ENCODE results near the gene REV1.

REV1 gene

DNA sequence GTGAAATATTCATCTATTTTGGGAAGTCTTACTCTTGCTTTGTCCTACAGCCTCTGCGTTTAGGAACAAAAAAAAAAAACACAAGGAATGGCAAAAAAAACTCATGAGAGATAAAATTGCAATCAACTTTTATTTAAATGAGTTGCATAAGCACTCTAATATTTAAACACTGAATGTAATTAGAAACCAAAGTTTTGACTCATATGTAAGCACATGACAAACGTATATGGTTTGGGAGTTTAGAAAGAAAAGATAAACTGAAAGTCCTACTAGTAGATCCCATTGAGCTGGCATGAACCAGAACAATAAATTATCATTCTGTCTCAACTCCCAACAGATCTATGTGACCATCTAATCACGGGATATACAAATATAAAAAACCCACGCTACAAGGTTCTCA is 44.8 kb downstream of the REV1 start:
- no peak for DNase-seq

DNA sequence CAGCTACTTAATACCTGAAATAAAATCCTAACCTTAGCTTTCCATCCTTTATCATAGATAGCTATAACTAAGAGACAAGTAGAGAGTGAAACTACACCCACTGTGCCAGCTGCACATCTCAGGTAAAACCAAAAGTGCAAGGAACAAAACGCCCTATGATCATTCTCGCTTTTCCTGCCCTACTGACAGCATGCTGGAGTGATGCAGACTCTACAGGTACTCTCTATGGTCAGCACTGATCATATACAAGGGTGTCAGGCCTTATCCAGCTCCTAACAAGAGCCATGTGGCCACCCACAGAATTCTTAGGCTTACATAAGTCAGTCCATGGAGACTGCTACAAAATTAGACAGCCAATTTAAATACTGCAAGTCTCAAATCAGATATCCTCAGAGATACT is 45.6 kb downstream of the REV1 start:
- no peak for DNase-seq

GRCh38 chr2:99442837-99443236 is 47.0 kb downstream of the REV1 start:
- no peak for DNase-seq

- no peak for DNase-seq
These were observed 49.8 kb downstream of the REV1 start for GRCh38 chr2:99439971-99440505.

- DNase-seq, result no peak
These were observed 52.9 kb downstream of the REV1 start for GRCh38 chr2:99436874-99437273.

GRCh38 chr2:99433340-99433739 is 56.5 kb downstream of the REV1 start:
- DNase-seq, result no peak

GRCh38 chr2:99431587-99432275 is 58.1 kb downstream of the REV1 start:
- DNase-seq, result no peak

GRCh38 chr2:99430614-99431291 is 59.1 kb downstream of the REV1 start:
- DNase-seq, result no peak

DNA sequence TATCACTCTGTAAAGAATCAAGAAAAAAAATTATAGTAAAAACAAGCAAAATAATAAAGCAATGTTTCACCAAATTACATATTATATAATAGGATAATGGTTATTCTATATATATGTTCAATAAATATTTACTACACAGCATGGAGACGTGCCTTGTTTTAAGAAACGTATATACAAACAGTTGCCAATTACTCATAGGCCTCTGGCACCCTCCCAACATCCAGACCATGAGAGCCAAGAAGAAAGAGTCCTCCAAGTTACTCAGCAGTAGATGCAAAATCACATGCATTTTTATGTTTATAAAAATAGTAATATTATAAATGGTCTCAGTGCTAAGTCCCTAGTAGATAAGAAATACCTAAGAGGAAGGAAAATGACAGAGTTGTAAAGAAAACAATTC is 64.8 kb downstream of the REV1 start:
- DNase-seq, result no peak

- DNase-seq, result no peak
These were observed 65.4 kb downstream of the REV1 start for GRCh38 chr2:99424371-99424770.

- no peak for DNase-seq
These were observed 67.2 kb downstream of the REV1 start for GRCh38 chr2:99422599-99422998.

DNA sequence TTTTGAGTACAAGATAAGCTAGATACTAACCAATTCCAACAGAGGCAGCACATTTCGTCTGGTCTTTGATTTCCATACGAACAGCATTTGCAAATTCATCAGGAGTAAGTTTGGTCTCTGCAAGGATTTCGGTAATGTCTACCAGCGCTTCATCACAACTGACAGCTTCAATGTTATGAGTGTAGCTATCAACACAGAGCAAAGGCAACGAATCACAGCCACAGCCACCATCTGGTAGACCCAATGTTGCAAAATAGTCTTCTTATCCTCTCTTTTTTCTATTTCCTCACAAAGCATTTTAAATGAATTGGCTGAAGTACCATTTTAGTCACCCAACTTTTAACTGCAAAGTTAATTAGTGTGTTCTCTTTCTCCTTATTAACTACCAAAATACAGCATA is 68.3 kb downstream of the REV1 start:
- no peak for DNase-seq

DNA sequence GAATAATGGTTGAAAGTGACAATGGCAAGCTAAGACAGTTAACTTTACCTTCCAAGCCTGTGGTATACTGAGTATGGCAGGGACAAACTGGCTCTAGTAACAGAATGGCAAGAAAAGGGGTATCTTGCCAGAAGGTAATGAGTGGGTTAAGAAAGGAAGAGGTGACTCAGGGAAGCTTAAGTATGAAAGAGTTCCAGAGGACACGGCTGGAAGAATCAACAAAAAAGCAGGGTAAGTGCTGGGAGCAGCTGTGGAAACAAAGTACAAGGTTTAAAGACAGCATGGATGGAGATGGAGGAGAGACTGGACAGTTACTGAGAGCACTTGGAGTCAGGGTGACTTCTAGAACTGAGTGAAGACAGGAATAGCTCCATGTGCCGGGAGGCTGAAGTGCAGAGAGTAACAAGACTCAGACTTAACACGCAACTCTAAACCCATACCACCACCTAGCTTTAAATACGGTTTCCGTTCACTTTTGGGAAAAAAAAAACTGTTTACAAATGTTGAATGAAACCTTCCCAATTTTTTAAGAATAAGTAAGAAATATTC is 69.0 kb downstream of the REV1 start:
- no peak for DNase-seq

DNA sequence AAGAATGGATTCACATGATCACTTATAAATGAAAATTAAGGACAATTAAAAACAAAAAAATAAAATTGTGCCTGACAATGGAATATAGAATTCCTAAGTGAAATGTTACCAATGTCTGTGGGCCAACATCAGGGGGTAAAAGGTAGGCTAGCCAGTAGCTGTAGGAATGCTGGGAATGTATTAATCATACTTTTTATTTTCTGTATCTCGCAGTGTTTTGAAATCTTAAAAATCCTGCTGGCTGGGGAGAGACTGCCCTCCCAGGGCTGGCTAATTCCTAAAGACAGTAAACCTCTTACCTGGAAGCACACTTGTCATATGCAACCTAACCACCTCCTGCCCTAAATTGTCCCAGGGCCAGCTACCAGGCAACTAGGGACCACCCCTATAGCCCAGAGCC is 69.8 kb downstream of the REV1 start:
- no peak for DNase-seq

DNA sequence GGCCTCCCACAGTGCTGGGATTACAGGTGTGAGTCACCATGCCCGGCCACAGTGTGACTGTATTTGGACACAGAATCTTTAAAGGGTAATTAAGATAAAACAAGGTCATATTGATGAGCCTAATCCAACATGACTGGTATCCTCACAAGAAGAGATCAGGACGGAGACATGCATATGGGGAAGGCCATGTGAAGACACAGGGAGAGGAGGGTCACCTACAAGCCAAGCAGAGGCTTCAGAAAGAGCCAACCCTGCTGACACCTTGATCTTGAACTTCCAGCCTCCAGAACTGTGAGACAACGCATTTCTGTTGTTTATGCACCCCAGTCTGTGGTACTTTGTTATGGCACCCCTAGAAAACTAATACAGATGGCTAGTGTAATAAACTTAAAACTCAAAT is 72.4 kb downstream of the REV1 start:
- DNase-seq, result no peak

- no peak for DNase-seq
These were observed 75.3 kb downstream of the REV1 start for GRCh38 chr2:99414566-99414965.

- no peak for DNase-seq
These were observed 79.5 kb downstream of the REV1 start for GRCh38 chr2:99410276-99410675.

- no peak for DNase-seq
These were observed 83.7 kb downstream of the REV1 start for GRCh38 chr2:99406137-99406536.

DNA sequence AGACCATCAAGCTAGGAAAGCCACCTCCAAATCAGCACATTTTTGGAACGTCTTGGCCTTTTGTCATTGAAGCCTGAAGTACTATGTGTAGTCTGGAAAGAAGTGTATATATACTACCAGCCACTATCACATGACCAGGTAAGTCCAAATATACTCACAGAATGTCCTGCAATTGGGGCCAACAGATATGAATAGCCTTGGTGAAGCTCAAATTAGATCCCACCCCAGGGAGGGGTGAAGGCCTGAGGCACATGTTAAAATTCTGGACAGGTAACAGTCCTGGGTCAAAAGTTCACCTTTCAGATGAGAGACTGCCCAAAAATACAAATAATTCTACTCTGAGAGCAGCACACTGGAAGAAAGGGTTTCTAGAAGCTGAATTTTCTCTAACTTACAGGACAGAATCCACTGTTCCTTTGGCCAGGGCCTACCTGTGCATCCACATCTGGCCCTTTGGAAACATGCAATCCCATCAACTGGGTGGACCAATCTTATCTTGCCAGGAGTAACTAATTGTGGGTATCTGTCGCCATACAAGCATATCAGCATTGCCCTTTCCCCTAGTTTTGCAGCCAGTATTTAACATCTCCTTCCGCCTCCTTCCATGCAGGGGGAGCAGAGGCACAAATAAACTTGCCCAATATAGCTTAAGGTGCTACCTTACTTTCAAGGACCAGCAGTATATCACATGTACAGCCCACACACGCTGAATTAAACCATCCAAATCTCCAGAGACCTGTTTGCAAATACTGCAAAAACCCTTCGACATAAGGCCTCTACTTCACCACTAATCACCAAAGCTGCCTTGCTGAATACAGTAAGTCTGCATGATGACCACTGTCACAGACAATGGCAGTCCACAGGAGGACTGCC is 84.8 kb downstream of the REV1 start:
- DNase-seq, result no peak

DNA sequence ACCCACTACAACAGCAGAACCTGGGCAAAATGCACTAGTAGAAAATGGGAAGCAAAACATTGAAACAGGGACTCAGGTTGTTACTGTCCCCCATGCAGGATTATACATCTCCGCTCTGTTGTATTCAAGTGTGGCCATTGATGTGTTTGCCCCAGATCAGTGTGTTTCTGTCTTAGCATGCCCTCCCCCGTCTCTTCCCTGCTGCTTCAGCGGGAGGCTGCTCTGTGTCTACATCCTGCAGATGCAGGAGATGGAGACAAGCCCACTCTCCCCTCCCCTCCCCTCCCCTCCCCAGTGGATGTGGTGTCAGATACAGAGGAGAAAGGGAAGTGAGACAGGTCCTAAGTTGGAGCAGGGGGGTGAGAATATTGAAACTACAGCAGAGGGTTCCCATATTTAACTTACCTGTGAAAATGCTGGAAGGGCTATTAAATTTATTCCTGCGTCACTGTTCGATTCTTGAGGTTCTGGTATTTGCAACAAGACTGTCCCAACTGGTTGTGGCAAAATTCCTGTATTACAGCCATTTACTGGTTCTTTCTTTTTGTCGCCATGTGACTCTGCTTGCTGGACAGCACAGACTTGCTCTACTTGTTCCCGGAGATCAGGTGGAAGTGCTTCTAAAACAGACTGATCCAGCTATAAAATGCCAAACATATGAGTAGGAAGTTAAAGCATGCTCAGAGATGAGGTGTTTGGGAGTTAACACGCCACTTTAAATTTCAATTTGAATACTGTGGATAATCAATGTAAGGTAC is 85.6 kb downstream of the REV1 start:
- no peak for DNase-seq

DNA sequence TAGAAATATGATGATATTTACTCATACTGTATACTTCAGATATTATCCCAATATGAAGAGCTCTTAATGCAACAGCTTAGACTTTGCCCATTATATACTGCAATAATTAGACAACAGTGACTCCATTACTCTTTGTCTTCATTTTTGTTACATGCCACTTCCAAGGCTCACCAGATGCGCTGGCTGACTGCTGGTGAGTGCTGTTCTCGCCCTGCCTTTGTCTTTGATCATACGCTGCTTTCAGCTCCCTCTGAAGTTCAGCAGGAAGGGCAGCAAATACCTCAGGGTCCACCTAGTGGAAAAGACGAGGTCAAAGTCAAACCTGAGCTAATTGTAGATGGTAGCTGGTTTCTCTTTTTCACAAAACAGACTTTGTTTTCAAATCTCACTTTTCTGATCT is 86.3 kb downstream of the REV1 start:
- no peak for DNase-seq

GRCh38 chr2:99403084-99403483 is 86.7 kb downstream of the REV1 start:
- no peak for DNase-seq

- no peak for DNase-seq
These were observed 88.0 kb downstream of the REV1 start for GRCh38 chr2:99401841-99402240.
